Thymus (tissue), 11 donors: ENCODE measurements around the gene ZNF778. TPM values are rescaled to one million over a fixed set of nuclear protein-coding genes. Genes with fewer than 3 reads are reported as not detected.
"Not testable (repeated sequence)": the region's sequence is repeated elsewhere in the genome, so short reads cannot be mapped to it uniquely, and the experiment has no call there.

Experiments
- DNase-seq, 9 donors: peaks; one replicate each; pipeline ENCODE4 v3.0.0-alpha.2; 2013; ENCODE audit warnings: low spot score in 9 of 9, low read depth in 6 of 9, missing footprints in 1 of 9
- H3K27ac ChIP-seq, 2 donors: one replicate each; pipeline ENCODE4 v1.5.1; 2013; ENCODE audit warnings: control low read depth in 1 of 2, low read depth in 1 of 2, low read length in 1 of 2, mild to moderate bottlenecking in 1 of 2, moderate library complexity in 1 of 2
- H3K27me3 ChIP-seq, 2 donors: one replicate each; pipeline ENCODE4 v1.5.1; 2013; ENCODE audit warnings: low read length in 1 of 2; ENCODE audit not compliant: control insufficient read depth in 2 of 2, insufficient read depth in 1 of 2
- H3K36me3 ChIP-seq, 2 donors: one replicate each; pipeline ENCODE4 v1.5.1; 2013; ENCODE audit warnings: low read length in 1 of 2, mild to moderate bottlenecking in 1 of 2, moderate library complexity in 1 of 2; ENCODE audit not compliant: control insufficient read depth in 2 of 2, insufficient read depth in 2 of 2
- H3K4me1 ChIP-seq, 2 donors: one replicate each; pipeline ENCODE4 v1.5.1; 2013; ENCODE audit warnings: low read length in 2 of 2; ENCODE audit not compliant: control insufficient read depth in 2 of 2, insufficient read depth in 2 of 2
- H3K4me3 ChIP-seq, 2 donors: one replicate each; pipeline ENCODE4 v1.5.1; 2013; ENCODE audit warnings: low read length in 2 of 2, control low read depth in 1 of 2, mild to moderate bottlenecking in 1 of 2
- H3K9me3 ChIP-seq, 2 donors: one replicate each; pipeline ENCODE4 v1.5.1; 2013; ENCODE audit warnings: low read length in 1 of 2, mild to moderate bottlenecking in 1 of 2; ENCODE audit not compliant: control insufficient read depth in 2 of 2, insufficient read depth in 1 of 2
- WGBS: extraction: QIAGEN DNeasy Blood & Tissue Kit; methylation state at CpG from one replicate; pipeline ENCODE4 v1.1.7; 2013; 5-methylcytosine and 5-hydroxymethylcytosine counted together
- polyA plus RNA-seq: library from polyadenylated mRNA; stranded (reverse); fragments of 200-250 nt; gene quantifications from one replicate; pipeline ENCODE4 v1.2.3, GENCODE V29; 2013
- total RNA-seq: library from RNA; stranded (reverse); fragments of 120-200 nt; gene quantifications from one replicate; pipeline ENCODE4 v1.2.4, GENCODE V29; 2013
- donor health status: healthy.

ZNF778 gene
- total and polyA plus RNA-seq, 2 donors: 2.4 to 2.9 TPM

- WGBS: 79% methylated on average over 18 of the region's 18 CpGs
- Histone ChIP-seq H3K4me3 (no peak overlapping the region), H3K27ac (no peak overlapping the region), H3K4me1 (peaks cover 0 to 10% of the 10 kb centered on the region in 2 donors), H3K27me3 (peaks cover 33 to 55% of the 10 kb centered on the region in 2 donors), H3K9me3 (peaks cover 0 to 9% of the 10 kb centered on the region in 2 donors), H3K36me3 (no peaks in the 10 kb centered on the region)
- DNase-seq: no peak
These were observed 40.4 kb downstream of the ZNF778 start for GRCh38 chr16:89257757-89258465.

- Histone ChIP-seq H3K9me3 (peaks cover 0 to 27% of the 10 kb centered on the region in 2 donors), H3K27me3 (peaks cover 28 to 47% of the 10 kb centered on the region in 2 donors), H3K4me1 (peaks cover 0 to 10% of the 10 kb centered on the region in 2 donors)
- not testable (repeated sequence) for H3K4me3 ChIP-seq, H3K27ac ChIP-seq, DNase-seq, H3K36me3 ChIP-seq
- WGBS: 98% methylated on average over 13 of the region's 13 CpGs
These were observed 42.4 kb downstream of the ZNF778 start for GRCh38 chr16:89259901-89260300.

DNA sequence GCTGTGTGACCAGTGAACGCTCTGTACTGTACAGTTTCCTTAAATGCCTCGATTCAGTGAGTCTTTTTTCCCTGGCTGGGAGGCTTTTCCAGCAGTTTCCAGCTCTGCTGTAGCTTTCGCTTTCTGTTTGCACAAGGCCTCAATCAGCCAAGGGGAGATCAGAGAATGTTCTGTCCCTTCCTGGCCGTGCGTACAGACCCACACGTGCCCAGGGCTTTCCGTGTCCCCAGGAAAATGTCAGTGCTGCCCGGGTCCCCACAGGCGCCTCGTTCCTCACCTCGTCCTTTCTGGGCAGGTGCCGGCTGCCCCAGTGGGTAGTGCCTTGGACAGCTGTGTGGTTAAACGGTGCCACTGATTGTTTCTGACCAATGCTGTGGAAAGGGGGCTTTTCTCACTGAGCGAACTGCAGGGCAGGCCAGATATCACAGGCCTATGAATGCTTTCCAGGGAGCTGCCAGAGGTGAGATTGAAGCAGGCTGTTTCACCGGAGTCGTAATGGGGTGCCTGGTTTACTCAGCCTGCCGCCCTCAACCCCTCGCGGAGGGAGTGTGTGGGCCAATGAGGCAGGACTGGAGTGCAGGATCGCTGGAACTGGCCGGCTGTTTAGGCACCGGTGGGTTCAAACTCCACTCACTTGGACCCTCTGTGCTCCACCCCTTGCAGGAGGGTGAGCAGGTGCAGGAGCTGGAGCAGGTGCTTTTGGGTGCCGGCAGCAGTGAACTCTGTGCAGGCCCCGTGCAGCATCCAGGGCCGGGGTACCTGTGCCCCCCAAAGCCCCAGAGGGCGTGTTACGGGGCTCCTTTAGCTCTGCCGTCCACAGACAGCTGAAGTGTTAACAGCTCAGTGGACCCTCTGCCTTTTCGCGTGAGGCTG, 44.4 kb downstream of the ZNF778 start:
- peaks cover 0 to 5% of the 10 kb centered on the region in 2 donors for H3K4me1 ChIP-seq
- H3K27ac ChIP-seq: no peak overlapping the region
- WGBS: 92% methylated on average over 30 of the region's 30 CpGs
- H3K27me3 ChIP-seq: peaks cover 12 to 26% of the 10 kb centered on the region in 2 donors
- H3K4me3 ChIP-seq: no peak overlapping the region
- no peak for DNase-seq
- peaks cover 20% of the 10 kb centered on the region in 2 donors for H3K36me3 ChIP-seq
- H3K9me3 ChIP-seq: peaks cover 0 to 27% of the 10 kb centered on the region in 2 donors

GRCh38 chr16:89264800-89265550, 47.5 kb downstream of the ZNF778 start:
- WGBS: 97% methylated on average over 19 of the region's 19 CpGs
- H3K4me1 ChIP-seq: no peaks in the 10 kb centered on the region

DNA sequence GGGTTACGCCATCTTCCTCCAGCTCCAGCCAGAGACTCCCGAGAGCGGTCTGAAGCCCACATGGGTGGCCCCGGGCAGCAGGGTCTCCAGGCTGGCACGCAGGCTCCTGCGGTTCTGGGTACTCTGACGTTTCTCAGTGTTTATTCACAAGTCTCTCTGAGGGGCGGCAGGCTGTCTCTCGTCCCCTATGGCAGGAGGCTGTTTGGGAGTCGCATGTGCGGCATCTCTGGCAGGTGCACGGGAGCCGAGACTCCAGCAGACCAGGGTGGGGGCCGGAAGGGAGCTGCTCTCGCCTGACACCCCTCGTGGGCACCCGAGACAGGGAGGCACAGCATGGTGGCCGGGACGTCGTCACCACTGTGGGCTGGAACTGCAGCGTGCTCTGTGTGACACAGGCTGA, 48.1 kb downstream of the ZNF778 start:
- H3K36me3 ChIP-seq: peaks cover 48% of the 10 kb centered on the region in 2 donors
- no peaks in the 10 kb centered on the region for H3K27me3 ChIP-seq
- DNase-seq: no peak
- H3K4me1 ChIP-seq: no peaks in the 10 kb centered on the region
- peaks cover 0 to 27% of the 10 kb centered on the region in 2 donors for H3K9me3 ChIP-seq
- H3K4me3 ChIP-seq: no peak overlapping the region
- no peak overlapping the region for H3K27ac ChIP-seq
- 98% methylated on average over 21 of the region's 21 CpGs for WGBS

More at GRCh38 chr16:89264800-89265550, 47.5 kb downstream of the ZNF778 start:
- Histone ChIP-seq H3K27ac (no peak overlapping the region), H3K9me3 (peaks cover 0 to 27% of the 10 kb centered on the region in 2 donors), H3K27me3 (no peaks in the 10 kb centered on the region), H3K4me3 (no peak overlapping the region), H3K36me3 (peaks cover 41 to 42% of the 10 kb centered on the region in 2 donors)
- no peak for DNase-seq

GRCh38 chr16:89266521-89267134, 49.1 kb downstream of the ZNF778 start:
- H3K36me3 ChIP-seq: peaks cover 58% of the 10 kb centered on the region in 2 donors
- DNase-seq: no peak
- WGBS: 97% methylated on average over 17 of the region's 17 CpGs

GRCh38 chr16:89267746-89268145, 50.2 kb downstream of the ZNF778 start:
- DNase-seq, H3K4me1 ChIP-seq, H3K27me3 ChIP-seq, H3K27ac ChIP-seq, H3K4me3 ChIP-seq: not testable (repeated sequence)
- H3K9me3 ChIP-seq: peaks cover 0 to 19% of the 10 kb centered on the region in 2 donors
- H3K36me3 ChIP-seq: peaks cover 69% of the 10 kb centered on the region in 2 donors
- WGBS: 98% methylated on average over 11 of the region's 15 CpGs

More at GRCh38 chr16:89266521-89267134, 49.1 kb downstream of the ZNF778 start:
- H3K9me3 ChIP-seq: peaks cover 0 to 27% of the 10 kb centered on the region in 2 donors
- H3K27me3 ChIP-seq: no peaks in the 10 kb centered on the region
- no peak overlapping the region for H3K27ac ChIP-seq
- H3K4me1 ChIP-seq: no peaks in the 10 kb centered on the region
- no peak overlapping the region for H3K4me3 ChIP-seq

DNA sequence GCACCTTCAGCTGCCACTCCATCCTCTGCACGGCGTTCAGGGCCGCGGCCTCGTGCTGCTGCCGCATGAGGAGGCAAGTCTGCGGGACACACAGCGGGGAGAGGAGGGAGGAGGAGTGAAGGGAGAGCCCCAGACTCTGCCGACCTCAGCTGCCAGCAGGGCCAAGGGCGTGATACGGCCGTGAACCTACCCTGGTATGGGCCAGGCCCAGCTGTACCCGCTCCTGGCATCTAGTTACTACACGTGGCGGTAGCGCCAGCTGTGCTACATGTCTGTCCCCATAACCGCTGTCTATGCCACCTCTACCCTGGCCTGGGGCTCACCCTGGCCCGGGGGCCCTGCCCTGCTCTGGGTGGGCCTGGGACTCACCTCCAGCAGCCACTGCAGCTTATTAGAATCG, 51.1 kb downstream of the ZNF778 start:
- DNase-seq: no peak
- Histone ChIP-seq H3K27me3 (no peaks in the 10 kb centered on the region), H3K27ac (no peak overlapping the region), H3K4me3 (no peak overlapping the region), H3K9me3 (peaks cover 0 to 13% of the 10 kb centered on the region in 2 donors), H3K36me3 (peaks cover 76 to 77% of the 10 kb centered on the region in 2 donors), H3K4me1 (no peaks in the 10 kb centered on the region)
- 95% methylated on average over 19 of the region's 19 CpGs for WGBS
